NCI-H1105 (cell line): ENCODE data around the gene ABCE1.

ENCODE experiments used
- DNase-seq: peaks from one replicate; lab custom pipeline; 2025; lab: John Stamatoyannopoulos, UW

The ABCE1 gene

DNA sequence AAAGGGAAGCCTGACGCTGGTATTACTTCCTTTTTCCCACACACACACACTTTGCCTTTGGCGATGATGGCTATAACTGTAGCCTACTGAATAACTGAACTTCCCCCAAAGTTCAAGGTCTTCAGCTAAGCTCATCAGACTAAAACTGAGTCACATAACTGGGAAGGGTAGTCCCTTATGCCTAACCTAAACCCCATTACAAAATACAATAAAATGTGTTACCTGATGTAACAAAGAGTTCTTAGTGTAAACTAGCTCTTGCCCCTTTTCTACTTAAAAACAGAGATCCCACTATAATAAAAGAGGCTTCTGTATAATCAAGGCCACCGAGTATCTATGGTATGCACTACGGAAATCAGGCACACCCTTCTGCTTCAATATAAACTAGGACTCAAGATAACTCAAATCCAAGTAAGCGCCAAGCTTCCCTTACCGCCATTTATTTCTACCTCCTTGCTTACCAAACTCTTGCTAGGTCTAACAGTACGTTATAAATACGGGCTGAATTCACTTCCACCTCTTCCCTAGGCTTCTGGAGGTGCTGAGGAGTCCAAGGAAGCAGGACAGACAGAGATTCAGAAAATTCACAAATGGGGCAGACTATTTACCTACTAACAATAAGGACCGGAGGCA, 79.9 kb downstream of the ABCE1 start:
- no peak for DNase-seq

DNA sequence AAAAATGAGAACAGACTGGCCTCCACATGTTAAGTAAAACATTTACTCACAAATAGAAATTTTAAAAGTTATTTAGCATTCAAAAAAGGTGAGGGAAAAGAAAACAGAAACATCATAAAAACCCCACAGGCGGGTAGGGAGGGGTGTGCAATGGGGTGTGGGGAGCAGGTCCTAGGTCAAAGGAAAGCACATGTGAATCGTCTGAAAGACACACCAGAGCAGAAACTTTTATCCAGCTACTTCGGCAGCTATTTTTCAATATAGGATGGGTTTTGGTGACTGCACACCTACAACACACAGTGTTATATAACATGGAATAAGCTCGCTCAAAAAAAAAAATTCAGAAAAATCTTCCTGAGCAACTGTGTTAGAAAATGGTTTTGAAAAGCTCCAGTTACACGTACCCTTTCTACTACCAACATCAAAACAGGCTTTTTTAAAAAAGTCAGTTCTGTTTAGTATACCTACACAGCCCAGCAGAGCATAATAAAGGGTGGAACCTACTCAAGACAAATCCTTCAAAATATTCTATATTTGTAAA, 80.7 kb downstream of the ABCE1 start:
- no peak for DNase-seq
